Fibroblast of villous mesenchyme (primary cell): ENCODE measurements around the gene SMIM14. TPM values are rescaled to one million over a fixed set of nuclear protein-coding genes. Genes with fewer than 3 reads are reported as not detected.
"Not testable (repeated sequence)": the region's sequence is repeated elsewhere in the genome, so short reads cannot be mapped to it uniquely, and the experiment has no call there.

ENCODE experiments used
- DNase-seq: peaks from one replicate; pipeline ENCODE4 v3.0.0-alpha.2; 2010; ENCODE audit warnings: low read depth
- H3K4me3 ChIP-seq: 2 replicates; pipeline ENCODE4 v1.5.1; 2011; ENCODE audit warnings: low read depth, mild to moderate bottlenecking, low read length
- total RNA-seq: library from RNA; depleted of rRNA; stranded (reverse); fragments of >200 nt; gene quantifications from 2 replicates; pipeline ENCODE4 v1.2.3, GENCODE V29; 2012
- TF ChIP-seq, protein P1 (sequence below): IDR thresholded peaks from 2 replicates; pipeline ENCODE4 v1.5.1; 2012; ENCODE audit warnings: low read depth, mild to moderate bottlenecking, low read length; ENCODE audit not compliant: insufficient read depth

SMIM14 gene
- total RNA-seq, 1 donor = 29.4 TPM

DNA sequence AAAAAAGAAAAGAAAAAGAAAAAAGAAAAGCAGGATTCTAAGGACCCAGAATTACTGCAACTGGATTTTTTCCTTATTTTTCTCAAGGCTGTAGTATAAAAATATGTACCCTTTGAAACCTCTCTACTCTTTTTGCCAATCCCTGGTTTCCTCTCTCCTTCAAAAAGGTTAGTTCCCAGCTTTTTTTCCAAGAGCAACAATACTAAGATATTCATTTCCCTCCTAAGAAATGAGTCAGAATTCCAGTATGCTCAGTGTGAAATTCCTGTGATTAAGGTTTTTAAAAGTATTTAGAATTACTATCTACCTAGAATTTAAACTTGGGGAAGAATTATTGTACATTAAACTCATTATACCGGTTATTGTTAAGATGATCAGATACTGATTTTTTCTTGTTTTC is 22.0 kb downstream of the SMIM14 start:
- TF ChIP-seq, protein P1, sequence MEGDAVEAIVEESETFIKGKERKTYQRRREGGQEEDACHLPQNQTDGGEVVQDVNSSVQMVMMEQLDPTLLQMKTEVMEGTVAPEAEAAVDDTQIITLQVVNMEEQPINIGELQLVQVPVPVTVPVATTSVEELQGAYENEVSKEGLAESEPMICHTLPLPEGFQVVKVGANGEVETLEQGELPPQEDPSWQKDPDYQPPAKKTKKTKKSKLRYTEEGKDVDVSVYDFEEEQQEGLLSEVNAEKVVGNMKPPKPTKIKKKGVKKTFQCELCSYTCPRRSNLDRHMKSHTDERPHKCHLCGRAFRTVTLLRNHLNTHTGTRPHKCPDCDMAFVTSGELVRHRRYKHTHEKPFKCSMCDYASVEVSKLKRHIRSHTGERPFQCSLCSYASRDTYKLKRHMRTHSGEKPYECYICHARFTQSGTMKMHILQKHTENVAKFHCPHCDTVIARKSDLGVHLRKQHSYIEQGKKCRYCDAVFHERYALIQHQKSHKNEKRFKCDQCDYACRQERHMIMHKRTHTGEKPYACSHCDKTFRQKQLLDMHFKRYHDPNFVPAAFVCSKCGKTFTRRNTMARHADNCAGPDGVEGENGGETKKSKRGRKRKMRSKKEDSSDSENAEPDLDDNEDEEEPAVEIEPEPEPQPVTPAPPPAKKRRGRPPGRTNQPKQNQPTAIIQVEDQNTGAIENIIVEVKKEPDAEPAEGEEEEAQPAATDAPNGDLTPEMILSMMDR = no peak
- no peak overlapping the region for H3K4me3 ChIP-seq
- DNase-seq = no peak

DNA sequence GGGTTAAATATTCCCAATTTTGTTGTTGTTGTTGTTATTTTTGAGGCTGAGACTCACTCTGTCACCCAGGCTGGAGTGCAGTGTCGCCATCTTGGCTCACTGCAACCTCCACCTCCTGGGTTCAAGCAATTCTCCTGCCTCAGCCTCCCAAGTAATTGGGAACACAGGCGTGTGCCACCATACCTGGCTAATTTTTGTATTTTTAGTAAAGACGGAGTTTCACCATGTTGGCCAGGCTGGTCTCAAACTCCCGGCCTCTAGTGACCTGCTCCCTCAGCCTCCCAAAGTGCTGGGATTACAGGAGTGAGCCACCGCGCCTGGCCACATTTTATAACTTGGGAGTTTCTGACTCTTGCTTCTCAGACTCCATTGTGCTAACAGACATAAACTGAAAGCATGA is 22.6 kb downstream of the SMIM14 start:
- not testable (repeated sequence) for H3K4me3 ChIP-seq, DNase-seq

DNA sequence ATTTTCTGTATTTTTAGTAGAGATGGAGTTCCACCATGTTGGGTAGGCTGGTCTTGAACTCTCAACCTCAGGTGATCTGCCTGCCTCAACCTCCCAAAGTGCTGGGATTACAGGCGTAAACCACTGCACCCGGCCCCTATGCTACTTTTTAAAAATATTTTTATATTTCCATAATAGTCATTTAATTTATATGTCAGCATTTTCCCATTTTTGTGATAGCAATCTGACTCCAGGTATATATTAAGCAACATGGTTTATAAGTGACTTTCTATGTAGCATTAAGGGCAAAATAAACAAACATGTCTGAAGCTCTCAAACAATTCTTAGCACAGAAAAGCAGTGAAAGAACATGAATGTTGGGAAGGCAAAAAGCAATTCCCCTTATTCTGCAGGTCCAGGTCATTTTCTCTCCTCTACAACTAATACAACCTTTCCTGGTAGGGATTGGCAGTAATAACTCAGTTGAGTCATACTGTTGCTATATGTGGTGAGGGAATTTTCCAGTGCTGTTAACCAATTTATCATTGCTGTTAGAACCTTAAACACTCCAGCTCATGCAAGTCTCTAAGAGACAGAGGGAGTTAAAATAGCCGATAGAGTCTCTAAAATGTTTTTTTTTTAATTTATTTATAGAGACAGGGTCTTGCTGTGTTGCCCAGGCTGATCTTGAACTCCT is 24.0 kb downstream of the SMIM14 start:
- DNase-seq = peak; percentile 63
- TF ChIP-seq, protein P1 = no peak
- H3K4me3 ChIP-seq = no peak overlapping the region

DNA sequence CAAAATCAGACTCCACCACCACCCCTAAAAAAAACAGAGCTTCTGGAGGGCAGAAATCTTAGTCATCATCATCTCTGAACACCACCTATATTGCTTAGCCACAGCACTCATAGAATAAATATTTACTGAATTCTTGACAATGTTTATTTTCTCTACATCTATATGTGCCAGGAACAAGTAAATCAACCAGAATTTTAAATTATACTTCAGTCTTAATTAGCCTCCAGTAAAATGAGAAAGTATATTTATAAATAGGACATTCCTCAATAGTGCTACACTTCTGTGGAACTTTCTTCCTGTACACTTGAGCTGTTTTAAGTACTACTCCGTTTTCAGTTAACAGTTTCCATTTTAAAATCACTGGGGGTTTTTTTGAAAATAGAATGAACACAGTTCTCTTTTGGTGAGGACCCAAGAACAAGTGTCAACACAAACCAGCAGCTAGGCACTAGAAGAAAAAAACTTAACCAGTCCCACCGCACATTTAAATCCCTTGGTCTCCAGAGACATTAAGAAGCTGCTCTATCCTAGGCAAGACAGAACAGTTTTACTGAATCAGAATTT is 25.5 kb downstream of the SMIM14 start:
- H3K4me3 ChIP-seq = no peak overlapping the region
- TF ChIP-seq, protein P1 = no peak
- peak; percentile 55 for DNase-seq

DNA sequence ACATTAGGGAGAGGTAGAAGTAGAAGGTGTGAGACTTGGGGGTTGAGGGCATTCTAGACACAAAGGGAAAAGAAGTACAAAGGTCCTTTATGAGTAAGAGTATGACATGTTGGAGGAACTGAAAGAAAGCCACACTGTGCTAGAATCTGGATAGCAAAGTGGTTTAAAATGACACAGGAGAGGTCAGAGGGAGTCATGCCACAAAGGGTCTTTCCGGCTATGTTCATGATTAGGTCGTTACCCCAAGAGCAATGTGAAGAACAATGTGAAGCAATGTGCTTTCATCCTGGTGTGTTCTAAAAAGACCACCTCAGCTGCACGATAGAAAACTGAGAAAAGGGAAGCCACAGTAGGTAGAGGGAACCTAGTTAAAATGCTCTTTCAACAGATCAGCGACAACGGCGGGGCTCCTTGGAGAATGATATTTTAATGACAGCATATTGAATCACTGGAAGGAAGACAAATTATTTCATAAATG is 29.2 kb downstream of the SMIM14 start:
- no peak for DNase-seq
- TF ChIP-seq, protein P1 = no peak
- H3K4me3 ChIP-seq = no peak overlapping the region

DNA sequence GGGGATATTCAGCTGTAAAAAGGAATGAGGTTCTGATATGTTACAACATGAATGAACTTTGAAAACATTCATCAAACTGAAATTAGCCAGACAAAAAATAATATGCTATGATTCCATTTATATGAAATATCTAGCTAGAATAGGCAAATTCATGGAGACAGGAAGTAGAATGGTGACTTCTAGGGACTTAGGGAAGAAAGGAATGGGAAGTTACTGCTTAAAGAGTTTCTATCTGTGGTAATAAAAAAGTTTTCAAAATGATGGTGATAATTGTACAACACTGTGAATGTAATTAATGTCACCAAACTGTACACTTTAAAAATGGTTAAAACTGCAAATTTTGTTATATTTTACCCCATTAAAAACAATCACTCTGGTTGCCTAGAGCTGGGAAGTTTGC is 30.2 kb downstream of the SMIM14 start:
- no peak for DNase-seq
- H3K4me3 ChIP-seq = no peak overlapping the region
- TF ChIP-seq, protein P1 = no peak

DNA sequence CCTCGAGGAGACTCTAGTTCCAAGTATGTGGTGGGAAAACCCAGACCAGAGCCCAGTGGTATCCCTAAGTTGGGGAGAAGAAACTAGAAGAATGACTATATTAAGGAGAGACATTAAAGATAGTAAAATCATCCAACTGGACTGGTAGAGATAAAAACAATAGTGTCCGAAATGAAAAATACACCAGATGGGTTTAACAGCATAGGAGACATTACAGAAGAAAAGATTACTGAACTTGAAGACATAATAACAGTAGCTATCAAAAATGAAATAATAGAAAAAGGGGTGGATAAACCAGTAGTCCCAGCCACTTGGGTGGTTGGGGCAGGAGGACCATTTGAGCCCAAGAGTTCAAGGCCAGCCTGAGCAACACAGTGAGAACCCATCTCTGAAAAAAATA is 31.9 kb downstream of the SMIM14 start:
- H3K4me3 ChIP-seq = no peak overlapping the region
- DNase-seq = no peak
- TF ChIP-seq, protein P1 = no peak
